DND-41 (cell line): ENCODE results near the gene TREX2.

Source experiments
- ATAC-seq: fragments of 200-7000 bp; cut with Tn5 transposase; 3 replicates; pipeline ENCODE4 v1.9.1; 2021; ENCODE audit warnings: low read depth; ENCODE audit not compliant: insufficient read depth
- DNase-seq: peaks from one replicate; pipeline ENCODE4 v3.0.0-alpha.2; 2020
- H2AFZ ChIP-seq: 2 replicates; pipeline ENCODE4 v1.6.0; 2012; ENCODE audit warnings: low read depth, low read length
- H3K27ac ChIP-seq: 2 replicates; pipeline ENCODE4 v1.5.1; 2012; ENCODE audit warnings: low read length, inconsistent platforms
- H3K27me3 ChIP-seq: fragments of 200-600 bp; sonication (generic); 2 replicates; pipeline ENCODE4 v1.6.0; 2012; ENCODE audit warnings: low read length, mild to moderate bottlenecking, inconsistent platforms; ENCODE audit not compliant: insufficient read depth, poor library complexity
- H3K36me3 ChIP-seq: 2 replicates; pipeline ENCODE4 v1.5.1; 2012; ENCODE audit warnings: low read length, inconsistent platforms; ENCODE audit not compliant: insufficient read depth
- H3K4me1 ChIP-seq: 2 replicates; pipeline ENCODE4 v1.5.1; 2012; ENCODE audit warnings: mild to moderate bottlenecking, low read length; ENCODE audit not compliant: insufficient read depth
- H3K4me2 ChIP-seq: 2 replicates; pipeline ENCODE4 v1.6.0; 2012; ENCODE audit warnings: mild to moderate bottlenecking, moderate library complexity, low read length, inconsistent platforms; ENCODE audit not compliant: insufficient read depth
- H3K4me3 ChIP-seq, 2 experiments: fragments of 200-600 bp in 1 of 2; shearing (Covaris generic) in 1 of 2; 2 replicates each; pipeline ENCODE4 v1.5.1; 2012 to 2016; ENCODE audit warnings: inconsistent platforms in 2 of 2, low read length in 2 of 2, mild to moderate bottlenecking in 2 of 2, low read depth in 1 of 2, moderate library complexity in 1 of 2
- H3K79me2 ChIP-seq: 2 replicates; pipeline ENCODE4 v1.6.0; 2012; ENCODE audit warnings: low read length, inconsistent platforms; ENCODE audit not compliant: insufficient read depth
- H3K9ac ChIP-seq: 2 replicates; pipeline ENCODE4 v1.6.0; 2012; ENCODE audit warnings: low read depth, mild to moderate bottlenecking, inconsistent platforms, low read length, moderate library complexity
- H3K9me3 ChIP-seq: 2 replicates; pipeline ENCODE4 v1.5.1; 2012; ENCODE audit warnings: low read length, moderate library complexity, mild to moderate bottlenecking, inconsistent platforms; ENCODE audit not compliant: insufficient read depth, severe bottlenecking
- H4K20me1 ChIP-seq: 2 replicates; pipeline ENCODE4 v1.6.0; 2012; ENCODE audit warnings: low read length; ENCODE audit not compliant: insufficient read depth
- CTCF ChIP-seq: IDR thresholded peaks from 2 replicates; pipeline ENCODE4 v1.5.1; 2012; ENCODE audit warnings: borderline replicate concordance, low read length, moderate library complexity, mild to moderate bottlenecking; ENCODE audit not compliant: poor library complexity, severe bottlenecking; ENCODE audit errors: extremely low read depth
- EZH2 ChIP-seq: IDR thresholded peaks from 3 replicates; pipeline ENCODE4 v1.6.1; 2012; ENCODE audit warnings: borderline replicate concordance, low read depth, mild to moderate bottlenecking, moderate library complexity, low read length, inconsistent platforms; ENCODE audit not compliant: severe bottlenecking

Gene TREX2

GRCh38 chrX:153457136-153457825 lies 11.4 kb upstream of the TREX2 start:
- no peak overlapping the region for H3K27ac ChIP-seq
- H3K27me3 ChIP-seq: no peaks in the 10 kb centered on the region
- no peaks in the 10 kb centered on the region for H4K20me1 ChIP-seq
- H3K79me2 ChIP-seq: no peaks in the 10 kb centered on the region
- peaks cover 43% of the 10 kb centered on the region for H3K36me3 ChIP-seq
- H3K9ac ChIP-seq: no peak overlapping the region
- TF ChIP-seq CTCF (no peak), EZH2 (no peak)
- no peak overlapping the region for H3K4me3 ChIP-seq
- ATAC-seq (no peak), DNase-seq (no peak)
- no peaks in the 10 kb centered on the region for H3K4me1 ChIP-seq
- no peaks in the 10 kb centered on the region for H3K9me3 ChIP-seq
- H3K4me2 ChIP-seq: no peak overlapping the region
- no peak overlapping the region for H2AFZ ChIP-seq

GRCh38 chrX:153456704-153457103 lies 10.8 kb upstream of the TREX2 start:
- Histone ChIP-seq H3K4me1 (no peaks in the 10 kb centered on the region), H3K9me3 (no peaks in the 10 kb centered on the region), H4K20me1 (no peaks in the 10 kb centered on the region), H3K9ac (no peak overlapping the region), H3K4me2 (no peak overlapping the region), H3K27me3 (no peaks in the 10 kb centered on the region), H3K4me3 (no peak overlapping the region), H3K79me2 (no peaks in the 10 kb centered on the region), H3K36me3 (peaks cover 42% of the 10 kb centered on the region), H3K27ac (no peak overlapping the region), H2AFZ (no peak overlapping the region)
- no peak for ATAC-seq
- no peak for DNase-seq
- no peak for TF ChIP-seq EZH2
- no peak for TF ChIP-seq CTCF

GRCh38 chrX:153456161-153456560 lies 10.3 kb upstream of the TREX2 start:
- H3K27ac ChIP-seq: no peak overlapping the region
- H2AFZ ChIP-seq: no peak overlapping the region
- TF ChIP-seq EZH2: no peak
- TF ChIP-seq CTCF: no peak
- no peaks in the 10 kb centered on the region for H3K4me1 ChIP-seq
- H3K4me3 ChIP-seq: no peak overlapping the region
- no peak overlapping the region for H3K9ac ChIP-seq
- no peaks in the 10 kb centered on the region for H3K79me2 ChIP-seq
- DNase-seq (no peak), ATAC-seq (no peak)
- no peak overlapping the region for H3K4me2 ChIP-seq
- no peaks in the 10 kb centered on the region for H4K20me1 ChIP-seq
- no peaks in the 10 kb centered on the region for H3K27me3 ChIP-seq
- peaks cover 42% of the 10 kb centered on the region for H3K36me3 ChIP-seq
- H3K9me3 ChIP-seq: no peaks in the 10 kb centered on the region

- DNase-seq: no peak
- Histone ChIP-seq H3K9ac (no peak overlapping the region), H3K27ac (no peak overlapping the region), H3K9me3 (no peaks in the 10 kb centered on the region), H3K36me3 (peaks cover 36% of the 10 kb centered on the region), H3K4me1 (no peaks in the 10 kb centered on the region), H3K27me3 (no peaks in the 10 kb centered on the region), H2AFZ (no peak overlapping the region), H4K20me1 (no peaks in the 10 kb centered on the region), H3K79me2 (no peaks in the 10 kb centered on the region), H3K4me2 (no peak overlapping the region), H3K4me3 (no peak overlapping the region)
- no peak for ATAC-seq
- TF ChIP-seq EZH2 (no peak), CTCF (no peak)
Observed at GRCh38 chrX:153455571-153455970, 9.7 kb upstream of the TREX2 start.
